T-helper 1 cell treated with Interleukin-12 subunit alpha and Interleukin-12 subunit beta and Interleukin-4 antibody, amounts not matched to agents 30 μg/mL and 1 μg/mL, for 36 hours (primary cell): ENCODE data around the gene SLC6A17.

Experiments
- H3K27ac Mint-ChIP-seq: one replicate; pipeline ENCODE4 v1.8.0; 2021; ENCODE audit warnings: mild to moderate bottlenecking, mixed read lengths
- H3K27me3 Mint-ChIP-seq: one replicate; pipeline ENCODE4 v1.8.0; 2021; ENCODE audit warnings: low read depth, mixed read lengths
- H3K36me3 Mint-ChIP-seq: one replicate; pipeline ENCODE4 v1.8.0; 2021; ENCODE audit warnings: low read depth, mixed read lengths
- H3K4me1 Mint-ChIP-seq: one replicate; pipeline ENCODE4 v1.8.0; 2021; ENCODE audit warnings: low read depth, mixed read lengths
- H3K4me3 Mint-ChIP-seq: one replicate; pipeline ENCODE4 v1.8.0; 2021; ENCODE audit warnings: mild to moderate bottlenecking, moderate library complexity, mixed read lengths
- H3K9me3 Mint-ChIP-seq: one replicate; pipeline ENCODE4 v1.8.0; 2021; ENCODE audit warnings: mixed read lengths

Gene SLC6A17

DNA sequence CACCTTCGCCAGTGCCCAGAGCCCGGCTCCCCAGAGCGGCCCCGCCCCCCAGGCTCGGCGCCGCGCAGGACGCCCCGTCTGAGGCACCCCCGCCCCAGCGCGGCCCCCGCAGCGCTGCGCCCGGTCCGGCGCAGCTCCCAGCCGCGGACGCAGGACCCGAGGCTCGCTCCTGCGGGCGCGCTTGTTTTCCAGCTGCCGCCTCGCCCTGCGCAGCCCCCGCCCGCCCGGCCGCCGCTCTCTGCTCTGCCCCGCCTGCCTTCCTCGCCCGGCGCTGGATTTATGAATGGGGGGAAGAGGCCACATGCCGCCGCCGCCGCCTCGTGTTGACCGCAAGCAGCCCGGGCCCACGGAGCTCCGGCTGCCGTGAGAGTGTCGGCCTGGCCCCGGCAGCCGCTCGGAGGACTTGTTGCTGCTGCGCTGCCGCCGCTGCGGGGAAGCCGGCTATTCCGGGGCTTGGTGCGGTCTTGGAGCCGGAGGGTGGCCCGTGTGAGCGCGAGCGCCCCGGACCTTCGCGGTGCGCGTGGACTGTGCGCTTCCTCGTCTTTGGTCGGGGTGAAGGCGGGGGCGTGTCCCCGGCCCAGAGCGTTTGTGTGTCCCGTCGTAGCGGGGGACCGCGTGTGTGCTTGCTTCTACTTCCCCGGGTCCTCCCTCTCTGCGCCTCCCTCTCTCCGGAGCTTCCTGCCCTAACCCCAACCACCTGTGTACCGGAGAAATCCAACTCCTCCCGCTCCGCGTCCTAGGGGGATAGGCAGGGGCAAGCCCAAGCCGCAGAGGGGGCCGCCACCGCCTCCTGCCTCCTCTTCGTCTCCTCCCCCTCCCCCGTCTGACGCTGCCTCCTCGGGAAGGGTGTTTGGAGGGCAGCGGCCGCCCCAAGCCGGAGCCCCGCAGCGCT lies 60.6 kb downstream of the SLC6A17 start:
- H3K27me3 Mint-ChIP-seq = peaks cover 15% of the 10 kb centered on the region
- no peaks in the 10 kb centered on the region for H3K9me3 Mint-ChIP-seq
- peaks cover 27% of the 10 kb centered on the region for H3K4me1 Mint-ChIP-seq
- H3K27ac Mint-ChIP-seq = peak overlapping the region; percentile 84
- H3K4me3 Mint-ChIP-seq = peak overlapping the region; percentile 83
- no peaks in the 10 kb centered on the region for H3K36me3 Mint-ChIP-seq

DNA sequence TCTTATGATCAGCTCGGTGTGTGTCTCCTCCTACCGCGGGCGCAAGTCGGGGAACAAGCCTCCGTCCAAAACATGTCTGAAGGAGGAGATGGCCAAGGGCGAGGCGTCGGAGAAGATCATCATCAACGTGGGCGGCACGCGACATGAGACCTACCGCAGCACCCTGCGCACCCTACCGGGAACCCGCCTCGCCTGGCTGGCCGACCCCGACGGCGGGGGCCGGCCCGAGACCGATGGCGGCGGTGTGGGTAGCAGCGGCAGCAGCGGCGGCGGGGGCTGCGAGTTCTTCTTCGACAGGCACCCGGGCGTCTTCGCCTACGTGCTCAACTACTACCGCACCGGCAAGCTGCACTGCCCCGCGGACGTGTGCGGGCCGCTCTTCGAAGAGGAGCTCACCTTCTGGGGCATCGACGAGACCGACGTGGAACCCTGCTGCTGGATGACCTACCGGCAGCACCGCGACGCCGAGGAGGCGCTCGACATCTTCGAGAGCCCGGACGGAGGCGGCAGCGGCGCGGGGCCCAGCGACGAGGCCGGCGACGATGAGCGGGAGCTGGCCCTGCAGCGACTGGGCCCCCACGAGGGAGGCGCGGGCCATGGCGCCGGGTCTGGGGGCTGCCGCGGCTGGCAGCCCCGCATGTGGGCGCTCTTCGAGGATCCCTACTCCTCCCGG lies 61.3 kb downstream of the SLC6A17 start:
- peak overlapping the region; percentile 84 for H3K27ac Mint-ChIP-seq
- peak overlapping the region; percentile 83 for H3K4me3 Mint-ChIP-seq
- H3K9me3 Mint-ChIP-seq = no peaks in the 10 kb centered on the region
- H3K4me1 Mint-ChIP-seq = peaks cover 27% of the 10 kb centered on the region
- peaks cover 15% of the 10 kb centered on the region for H3K27me3 Mint-ChIP-seq
- H3K36me3 Mint-ChIP-seq = no peaks in the 10 kb centered on the region

DNA sequence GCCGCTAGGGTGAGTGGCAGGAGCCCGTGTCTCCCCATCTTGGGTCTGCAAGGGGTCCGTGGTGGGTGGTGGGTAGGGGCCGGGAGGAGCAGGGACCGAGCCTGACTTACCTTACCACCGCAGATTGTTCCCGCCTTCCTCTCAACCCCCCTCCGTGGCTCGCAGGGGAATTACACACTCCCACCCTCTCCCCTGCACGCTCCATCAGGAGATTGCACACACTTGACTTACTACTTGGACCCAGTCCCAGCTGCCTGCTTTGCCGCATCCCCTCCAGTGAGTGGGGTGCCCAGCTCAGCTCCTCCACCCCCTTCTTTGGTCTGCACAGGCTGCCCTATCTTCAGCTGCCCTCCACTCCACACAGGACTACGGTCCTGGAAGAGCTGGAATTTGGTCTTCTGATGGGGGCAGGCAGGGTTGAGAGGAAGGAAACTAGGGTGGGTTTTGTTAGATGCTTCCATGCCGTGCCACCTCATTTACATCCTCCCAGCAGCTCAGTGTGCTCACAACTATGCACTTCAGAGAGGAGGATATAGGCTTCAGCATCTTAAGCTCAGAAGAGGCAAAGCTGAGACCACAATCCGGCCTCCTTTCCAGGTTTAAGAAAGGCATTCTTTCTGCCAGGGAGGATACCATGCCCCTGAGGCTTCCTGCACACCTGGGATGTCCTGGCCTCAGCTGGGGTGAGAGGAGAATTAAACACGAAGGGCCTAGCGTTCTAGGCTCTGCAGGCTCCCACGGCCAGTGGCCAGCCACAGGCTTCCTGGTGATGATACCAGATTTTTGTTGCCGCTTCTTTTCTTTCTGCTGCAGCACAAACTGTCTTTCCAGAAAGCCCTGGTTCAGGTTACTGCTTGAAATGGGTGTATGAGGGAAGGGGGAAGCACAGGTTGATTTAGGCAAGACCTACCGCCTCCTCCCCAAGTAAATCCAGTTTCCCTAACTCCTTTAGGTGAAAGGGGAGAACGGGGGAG lies 62.2 kb downstream of the SLC6A17 start:
- Mint-ChIP-seq H3K4me3 (peak overlapping the region; percentile 80), H3K4me1 (peaks cover 26% of the 10 kb centered on the region), H3K9me3 (no peaks in the 10 kb centered on the region), H3K27me3 (peaks cover 15% of the 10 kb centered on the region), H3K27ac (peak overlapping the region; percentile 69), H3K36me3 (no peaks in the 10 kb centered on the region)

DNA sequence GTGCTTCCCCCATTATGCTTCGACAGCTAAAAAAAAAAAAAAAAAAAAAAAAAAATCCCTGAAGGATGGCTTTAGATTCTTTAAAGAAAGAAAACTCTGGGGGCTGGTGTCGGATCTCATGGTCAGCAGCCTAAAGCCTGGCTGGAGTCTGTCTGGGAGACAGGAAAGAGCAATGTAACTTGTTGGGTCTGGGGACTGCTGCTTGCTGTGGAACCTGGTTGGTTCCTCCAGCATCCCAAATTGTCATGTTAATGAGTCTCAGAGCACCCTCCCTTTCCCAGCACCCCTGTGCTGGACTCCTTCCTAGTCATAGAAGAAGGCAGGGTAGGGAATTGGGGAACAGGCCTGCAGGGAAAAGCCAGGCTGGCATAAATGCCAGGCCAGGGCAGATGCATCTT lies 62.8 kb downstream of the SLC6A17 start:
- Mint-ChIP-seq H3K36me3 (no peaks in the 10 kb centered on the region), H3K4me3 (no peak overlapping the region), H3K9me3 (no peaks in the 10 kb centered on the region), H3K4me1 (peaks cover 21% of the 10 kb centered on the region), H3K27me3 (peaks cover 15% of the 10 kb centered on the region), H3K27ac (no peak overlapping the region)

DNA sequence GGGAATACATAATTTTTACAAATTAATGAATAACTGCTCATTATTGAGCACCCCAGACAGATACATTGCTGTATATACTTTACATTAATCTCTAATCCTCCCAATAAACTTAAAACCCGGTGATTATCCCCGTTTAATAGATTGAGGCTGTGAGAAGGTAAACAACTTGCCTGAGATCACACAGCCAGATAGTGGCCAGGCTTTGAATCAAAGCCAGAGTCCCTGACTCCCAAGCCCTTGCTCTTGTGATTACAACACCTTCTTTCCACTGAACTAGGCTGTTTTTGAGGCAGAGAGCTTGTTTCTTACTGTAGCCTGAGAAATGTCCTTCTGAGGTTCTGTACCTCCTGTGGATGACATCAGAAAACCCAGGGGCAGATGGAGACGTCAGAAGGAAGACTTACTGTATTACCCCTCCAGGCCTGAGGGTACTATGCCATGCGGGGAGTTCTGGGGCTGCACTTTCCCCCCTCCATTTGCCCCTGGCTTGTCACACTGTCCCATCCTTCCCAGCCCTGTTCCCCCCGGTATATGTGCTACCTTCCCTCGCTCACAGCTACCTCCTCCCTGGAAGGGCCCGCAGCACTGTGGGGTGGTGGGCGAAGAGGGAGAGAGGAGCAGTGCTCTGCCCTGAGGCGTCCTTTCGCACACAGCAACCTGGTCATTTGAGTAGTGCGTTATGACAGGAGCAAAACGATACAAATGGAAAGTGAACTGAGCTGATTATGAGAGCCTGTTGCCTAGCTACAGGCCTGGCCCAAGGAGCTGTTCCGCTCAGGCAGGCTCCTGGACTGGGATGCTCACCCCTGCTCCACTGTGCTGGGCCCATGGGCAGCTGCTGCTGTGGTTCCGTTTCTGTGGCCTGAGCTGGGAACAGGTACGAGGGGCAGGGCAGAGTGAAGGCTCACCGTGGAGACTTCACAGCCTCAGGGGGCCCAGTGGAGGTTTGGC lies 64.4 kb downstream of the SLC6A17 start:
- H3K27ac Mint-ChIP-seq = no peak overlapping the region
- H3K9me3 Mint-ChIP-seq = no peaks in the 10 kb centered on the region
- H3K4me3 Mint-ChIP-seq = no peak overlapping the region
- no peaks in the 10 kb centered on the region for H3K36me3 Mint-ChIP-seq
- peaks cover 10% of the 10 kb centered on the region for H3K4me1 Mint-ChIP-seq
- peaks cover 15% of the 10 kb centered on the region for H3K27me3 Mint-ChIP-seq

DNA sequence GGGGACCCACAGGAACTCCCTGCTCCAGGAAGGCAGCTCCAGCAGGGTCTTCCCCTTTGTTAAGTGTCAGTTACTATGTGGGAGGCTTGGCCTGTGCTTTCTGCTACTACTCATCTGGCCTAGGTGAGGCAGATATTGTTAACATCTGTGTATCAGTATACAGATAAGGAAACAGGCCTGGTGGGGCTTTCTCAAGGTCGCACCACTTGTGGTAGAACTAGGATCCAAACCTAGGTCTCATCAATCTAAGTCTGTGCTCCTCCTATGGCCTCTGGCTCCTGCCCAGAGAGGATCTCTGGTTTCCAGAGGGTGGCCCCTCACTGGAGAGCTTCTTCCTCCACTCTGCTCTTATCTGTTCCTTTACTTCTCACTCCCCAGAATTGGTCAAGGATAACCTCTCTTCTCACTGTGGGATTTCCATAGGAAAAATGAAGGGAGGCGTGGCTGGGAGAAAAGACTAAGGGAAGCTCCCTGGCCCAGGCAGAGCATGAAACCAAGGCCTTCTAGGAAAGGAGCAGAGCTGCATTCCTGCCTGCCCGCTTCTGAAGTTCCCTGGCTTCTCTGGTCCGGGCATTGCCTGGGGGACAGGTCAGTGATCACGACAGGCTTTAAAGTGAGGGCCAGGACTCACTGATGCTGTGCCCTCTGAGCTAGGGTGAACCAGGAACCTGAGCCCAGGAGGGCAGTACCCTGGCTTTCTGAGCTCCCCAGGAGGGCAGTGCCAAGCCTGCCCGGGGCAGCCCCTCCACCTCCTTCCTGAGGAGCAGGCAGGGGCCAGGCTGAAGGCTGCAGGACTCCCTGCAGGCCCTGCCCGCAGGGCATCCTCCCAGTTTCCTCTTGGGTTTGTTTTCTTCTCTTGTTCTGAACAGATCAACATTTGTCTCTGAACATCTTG lies 65.6 kb downstream of the SLC6A17 start:
- Mint-ChIP-seq H3K27ac (no peak overlapping the region), H3K4me1 (peaks cover 9% of the 10 kb centered on the region), H3K9me3 (no peaks in the 10 kb centered on the region), H3K36me3 (no peaks in the 10 kb centered on the region), H3K27me3 (peaks cover 15% of the 10 kb centered on the region), H3K4me3 (no peak overlapping the region)

DNA sequence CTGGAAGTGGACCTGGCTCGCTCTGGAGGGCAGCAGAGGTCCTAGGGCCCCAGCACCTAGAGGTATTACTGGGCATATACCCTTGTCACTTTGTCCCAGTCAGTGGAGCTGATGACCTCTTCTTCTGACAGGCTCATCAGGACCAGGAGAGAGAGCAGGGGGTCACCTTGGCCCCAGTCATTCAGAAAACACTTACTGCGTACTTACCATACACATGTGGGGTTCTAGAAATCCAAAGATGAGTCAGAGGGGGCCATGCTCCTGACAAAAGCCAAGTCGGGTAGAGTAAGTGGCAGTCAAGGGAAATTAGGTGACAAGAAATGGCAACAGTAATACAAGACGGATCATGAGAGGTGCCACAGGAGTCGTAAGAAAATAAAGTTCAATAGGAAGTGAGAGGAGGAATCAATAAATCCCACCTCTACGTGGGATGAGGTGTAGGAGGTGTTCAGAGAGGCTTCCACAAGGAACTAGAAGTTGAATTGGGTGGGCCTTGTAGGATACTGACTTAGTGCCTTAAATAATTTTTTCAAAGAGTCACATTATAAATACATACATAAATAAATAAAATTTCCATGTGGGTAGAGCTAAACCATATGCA lies 66.7 kb downstream of the SLC6A17 start:
- no peaks in the 10 kb centered on the region for H3K36me3 Mint-ChIP-seq
- peaks cover 9% of the 10 kb centered on the region for H3K27me3 Mint-ChIP-seq
- H3K27ac Mint-ChIP-seq = no peak overlapping the region
- no peak overlapping the region for H3K4me3 Mint-ChIP-seq
- H3K9me3 Mint-ChIP-seq = no peaks in the 10 kb centered on the region
- H3K4me1 Mint-ChIP-seq = peaks cover 7% of the 10 kb centered on the region

DNA sequence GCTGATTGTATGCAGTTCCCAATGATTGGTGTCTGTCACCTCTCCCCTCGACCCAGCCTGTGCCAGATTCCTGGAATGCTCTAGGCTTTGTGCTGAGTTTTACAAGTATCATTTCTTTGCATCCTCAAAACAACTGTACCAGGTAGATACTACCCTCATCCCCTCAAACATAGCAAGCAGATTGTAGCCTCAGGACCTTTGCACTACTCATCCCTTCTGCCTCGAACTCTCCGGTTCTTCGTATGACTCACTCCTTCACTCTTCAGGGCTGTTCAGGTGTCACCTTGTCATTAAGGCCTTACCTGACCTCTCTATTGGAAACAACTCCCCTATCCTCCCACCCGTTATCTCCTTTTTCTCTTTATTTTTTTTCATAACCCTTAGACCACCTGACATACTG lies 67.8 kb downstream of the SLC6A17 start:
- Mint-ChIP-seq H3K36me3 (no peaks in the 10 kb centered on the region), H3K27ac (no peak overlapping the region), H3K9me3 (no peaks in the 10 kb centered on the region), H3K4me3 (no peak overlapping the region), H3K27me3 (peaks cover 2% of the 10 kb centered on the region), H3K4me1 (peaks cover 2% of the 10 kb centered on the region)

DNA sequence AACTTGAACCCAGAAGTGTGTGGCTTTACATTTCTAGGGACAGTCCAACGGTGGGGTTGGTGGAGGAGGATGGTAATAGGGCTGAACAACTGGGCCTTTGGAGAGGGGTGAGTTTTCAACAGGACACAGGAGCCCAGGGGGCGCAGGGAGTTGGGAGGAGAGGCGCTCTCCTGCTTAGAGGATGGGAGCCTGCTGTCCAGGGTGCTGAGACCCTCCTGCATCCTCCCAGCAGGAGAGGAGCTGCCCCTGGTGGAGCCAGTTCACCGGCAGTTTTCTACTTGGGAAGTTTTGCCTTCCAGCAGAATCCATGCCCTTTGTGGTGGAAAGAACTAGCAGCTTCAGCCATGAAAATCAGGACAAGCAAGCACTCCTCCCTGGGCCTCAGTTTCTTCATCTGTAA lies 68.4 kb downstream of the SLC6A17 start:
- Mint-ChIP-seq H3K27me3 (no peaks in the 10 kb centered on the region), H3K36me3 (no peaks in the 10 kb centered on the region), H3K9me3 (no peaks in the 10 kb centered on the region), H3K4me1 (no peaks in the 10 kb centered on the region), H3K4me3 (no peak overlapping the region), H3K27ac (no peak overlapping the region)

DNA sequence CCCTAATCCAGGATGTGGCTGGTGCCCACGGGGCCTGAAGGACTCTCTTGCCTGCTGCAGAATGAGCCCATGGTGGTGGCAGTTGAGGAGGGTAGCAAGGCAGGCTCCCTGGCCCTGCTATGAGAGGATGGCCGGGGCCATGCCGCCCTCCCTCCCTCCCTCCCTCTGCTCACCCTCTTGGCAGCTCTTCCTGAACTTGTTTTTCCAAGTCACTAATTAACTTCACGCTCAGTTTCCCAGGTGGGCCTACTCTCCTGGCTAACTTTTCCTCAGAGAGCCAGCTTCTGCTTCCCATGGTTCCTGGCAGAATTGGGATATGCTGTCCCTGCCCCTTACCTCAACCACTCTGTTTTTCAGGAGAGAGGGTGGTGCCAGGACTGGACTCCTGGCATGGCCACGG lies 70.0 kb downstream of the SLC6A17 start:
- Mint-ChIP-seq H3K27ac (no peak overlapping the region), H3K36me3 (no peaks in the 10 kb centered on the region), H3K4me3 (no peak overlapping the region), H3K27me3 (no peaks in the 10 kb centered on the region), H3K4me1 (no peaks in the 10 kb centered on the region), H3K9me3 (no peaks in the 10 kb centered on the region)

DNA sequence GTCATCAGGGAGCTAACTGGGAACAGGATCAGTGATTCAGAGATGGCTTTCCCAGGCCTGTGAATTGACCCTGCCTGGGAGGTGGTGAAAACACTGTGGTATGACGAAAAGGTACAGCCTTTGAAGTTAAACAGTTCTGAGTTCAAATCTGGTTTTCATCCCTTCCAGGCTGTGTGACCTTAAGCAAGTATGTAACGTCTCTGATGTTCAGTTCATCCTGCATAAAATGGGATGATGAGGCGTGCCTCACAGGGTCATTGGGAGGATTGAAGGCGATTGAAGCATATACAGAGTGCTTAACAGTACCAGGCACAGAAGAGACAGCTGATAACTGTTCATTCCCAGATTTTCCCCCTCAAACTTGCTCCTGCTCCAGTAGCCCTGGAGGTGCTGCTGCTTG lies 70.8 kb downstream of the SLC6A17 start:
- H3K27ac Mint-ChIP-seq = no peak overlapping the region
- H3K4me3 Mint-ChIP-seq = no peak overlapping the region
- no peaks in the 10 kb centered on the region for H3K27me3 Mint-ChIP-seq
- no peaks in the 10 kb centered on the region for H3K4me1 Mint-ChIP-seq
- no peaks in the 10 kb centered on the region for H3K9me3 Mint-ChIP-seq
- H3K36me3 Mint-ChIP-seq = no peaks in the 10 kb centered on the region

DNA sequence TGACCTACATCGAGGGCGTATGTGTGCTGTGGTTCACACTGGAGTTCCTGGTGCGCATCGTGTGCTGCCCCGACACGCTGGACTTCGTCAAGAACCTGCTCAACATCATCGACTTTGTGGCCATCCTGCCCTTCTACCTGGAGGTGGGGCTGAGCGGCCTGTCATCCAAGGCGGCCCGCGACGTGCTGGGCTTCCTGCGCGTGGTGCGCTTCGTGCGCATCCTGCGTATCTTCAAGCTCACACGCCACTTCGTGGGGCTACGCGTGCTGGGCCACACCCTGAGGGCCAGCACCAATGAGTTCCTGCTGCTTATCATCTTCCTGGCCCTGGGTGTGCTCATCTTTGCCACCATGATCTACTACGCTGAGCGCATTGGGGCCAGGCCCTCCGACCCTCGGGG lies 72.8 kb downstream of the SLC6A17 start:
- H3K9me3 Mint-ChIP-seq = no peaks in the 10 kb centered on the region
- H3K4me3 Mint-ChIP-seq = no peak overlapping the region
- H3K27me3 Mint-ChIP-seq = no peaks in the 10 kb centered on the region
- H3K4me1 Mint-ChIP-seq = no peaks in the 10 kb centered on the region
- no peaks in the 10 kb centered on the region for H3K36me3 Mint-ChIP-seq
- no peak overlapping the region for H3K27ac Mint-ChIP-seq
